ENCODE measurements around the gene ZNF580.

DNA sequence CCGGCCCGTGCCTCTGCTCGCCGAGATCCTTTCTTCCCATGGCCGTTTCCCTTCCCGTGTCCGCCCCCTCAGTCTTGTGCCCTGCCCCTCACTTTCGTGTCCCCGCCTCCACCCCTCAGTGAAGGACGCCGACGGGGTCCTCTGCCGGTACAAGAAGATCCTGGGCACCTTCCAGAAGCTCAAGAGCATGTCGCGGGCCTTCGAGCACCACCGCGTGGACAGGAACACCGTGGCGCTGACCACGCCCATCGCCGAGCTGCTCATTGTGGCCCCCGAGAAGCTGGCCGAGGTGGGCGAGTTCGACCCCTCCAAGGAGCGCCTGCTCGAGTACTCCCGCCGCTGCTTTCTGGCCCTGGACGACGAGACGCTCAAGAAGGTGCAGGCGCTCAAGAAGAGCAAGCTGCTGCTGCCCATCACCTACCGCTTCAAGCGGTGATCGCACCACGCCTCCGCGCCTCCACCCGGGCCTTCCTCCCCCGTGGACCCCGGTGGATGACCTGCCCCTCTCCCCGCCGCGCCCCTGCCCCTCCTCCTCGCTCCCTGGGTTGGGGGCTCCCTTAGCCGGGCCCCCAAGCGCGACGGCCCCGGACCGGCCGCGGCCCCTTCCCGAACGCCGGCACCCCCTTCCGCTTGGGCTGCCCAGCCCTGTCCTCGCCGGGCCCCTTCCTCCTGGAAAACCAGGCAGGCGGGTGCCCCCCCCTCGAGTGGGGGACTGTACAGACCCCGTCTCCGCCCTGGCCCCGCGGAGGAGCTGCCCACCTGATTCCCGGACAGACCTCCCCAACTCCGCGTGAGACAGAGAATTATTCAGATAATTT, 11.7 kb downstream of the ZNF580 start:
- TF ChIP-seq POLR2A (IDR thresholded peaks at IDR 0.05) (no peak), POLR2AphosphoS5 (IDR thresholded peaks at IDR 0.05) (no peak)
- TF ChIP-seq, protein P1, sequence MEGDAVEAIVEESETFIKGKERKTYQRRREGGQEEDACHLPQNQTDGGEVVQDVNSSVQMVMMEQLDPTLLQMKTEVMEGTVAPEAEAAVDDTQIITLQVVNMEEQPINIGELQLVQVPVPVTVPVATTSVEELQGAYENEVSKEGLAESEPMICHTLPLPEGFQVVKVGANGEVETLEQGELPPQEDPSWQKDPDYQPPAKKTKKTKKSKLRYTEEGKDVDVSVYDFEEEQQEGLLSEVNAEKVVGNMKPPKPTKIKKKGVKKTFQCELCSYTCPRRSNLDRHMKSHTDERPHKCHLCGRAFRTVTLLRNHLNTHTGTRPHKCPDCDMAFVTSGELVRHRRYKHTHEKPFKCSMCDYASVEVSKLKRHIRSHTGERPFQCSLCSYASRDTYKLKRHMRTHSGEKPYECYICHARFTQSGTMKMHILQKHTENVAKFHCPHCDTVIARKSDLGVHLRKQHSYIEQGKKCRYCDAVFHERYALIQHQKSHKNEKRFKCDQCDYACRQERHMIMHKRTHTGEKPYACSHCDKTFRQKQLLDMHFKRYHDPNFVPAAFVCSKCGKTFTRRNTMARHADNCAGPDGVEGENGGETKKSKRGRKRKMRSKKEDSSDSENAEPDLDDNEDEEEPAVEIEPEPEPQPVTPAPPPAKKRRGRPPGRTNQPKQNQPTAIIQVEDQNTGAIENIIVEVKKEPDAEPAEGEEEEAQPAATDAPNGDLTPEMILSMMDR (IDR thresholded peaks at IDR 0.05), result no peak

Data from upper lobe of left lung (tissue), 4 donors.